Esophagus mucosa (tissue), 1 donor: ENCODE results near the gene APAF1. TPM values are rescaled to one million over a fixed set of nuclear protein-coding genes. Genes with fewer than 3 reads are reported as not detected.
"Not testable (repeated sequence)": the region's sequence is repeated elsewhere in the genome, so short reads cannot be mapped to it uniquely, and the experiment has no call there.

ENCODE experiments used
- ATAC-seq: fragments of 200-7000 bp; cut with Tn5 transposase; one replicate; pipeline ENCODE4 v1.9.1; 2020
- total RNA-seq: library from RNA; stranded (reverse); gene quantifications from one replicate; pipeline ENCODE4 v1.2.4, GENCODE V29; 2023
- donor health status: DM: yes; HTN: yes; CAD: no.

APAF1 gene
- 4.1 TPM for total RNA-seq

GRCh38 chr12:98644712-98645571 lies at the start of gene APAF1, which contains the start of gene IKBIP:
TSS of gene APAF1 (plus strand) at chr12:98645290. CDS start at chr12:98648360, 3,070 bp downstream.
TSS of gene IKBIP (minus strand) at chr12:98644788. CDS start at chr12:98644701, 87 bp downstream.
- peak; percentile 99 for ATAC-seq

- ATAC-seq: not testable (repeated sequence)
These were observed 47.8 kb upstream of the APAF1 start for GRCh38 chr12:98597313-98597712.

- no peak for ATAC-seq
These were observed 43.2 kb upstream of the APAF1 start for GRCh38 chr12:98601924-98602323.

- peak; percentile 23 for ATAC-seq
These were observed 38.6 kb upstream of the APAF1 start for GRCh38 chr12:98606359-98606988.

GRCh38 chr12:98610596-98610995 lies 34.5 kb upstream of the APAF1 start:
- no peak for ATAC-seq

GRCh38 chr12:98612696-98613334 lies 32.3 kb upstream of the APAF1 start:
- peak; percentile 39 for ATAC-seq

GRCh38 chr12:98618952-98619351 lies 26.1 kb upstream of the APAF1 start:
- no peak for ATAC-seq

- peak; percentile 95 for ATAC-seq
These were observed 9.3 kb upstream of the APAF1 start for GRCh38 chr12:98635657-98636323.

- ATAC-seq: no peak
These were observed 8.0 kb upstream of the APAF1 start for GRCh38 chr12:98637068-98637467.

- ATAC-seq: no peak
These were observed 7.1 kb upstream of the APAF1 start for GRCh38 chr12:98638009-98638408.

- no peak for ATAC-seq
These were observed 5.6 kb upstream of the APAF1 start for GRCh38 chr12:98639491-98639890.

GRCh38 chr12:98642801-98643200 lies 2.3 kb upstream of the APAF1 start:
- ATAC-seq: not testable (repeated sequence)

GRCh38 chr12:98644433-98644711 lies 718 bp upstream of the APAF1 start:
- peak; percentile 12 for ATAC-seq

- ATAC-seq: peak; percentile 14
These were observed 530 bp downstream of the APAF1 start for GRCh38 chr12:98645572-98646067.

- no peak for ATAC-seq
These were observed 1.4 kb downstream of the APAF1 start for GRCh38 chr12:98646294-98647090.

- no peak for ATAC-seq
These were observed 6.2 kb downstream of the APAF1 start for GRCh38 chr12:98651328-98651727.

- ATAC-seq: no peak
These were observed 8.9 kb downstream of the APAF1 start for GRCh38 chr12:98653866-98654493.

- no peak for ATAC-seq
These were observed 11.4 kb downstream of the APAF1 start for GRCh38 chr12:98656289-98657101.

GRCh38 chr12:98660521-98660920 lies 15.4 kb downstream of the APAF1 start:
- no peak for ATAC-seq

- no peak for ATAC-seq
These were observed 24.7 kb downstream of the APAF1 start for GRCh38 chr12:98669751-98670150.

GRCh38 chr12:98671459-98671858 lies 26.4 kb downstream of the APAF1 start:
- no peak for ATAC-seq
